Left colon (tissue), 2 donors: Measurements from ENCODE around the gene EPM2A. TPM values are rescaled to one million over a fixed set of nuclear protein-coding genes. Genes with fewer than 3 reads are reported as not detected.
"Not testable (repeated sequence)": the region's sequence is repeated elsewhere in the genome, so short reads cannot be mapped to it uniquely, and the experiment has no call there.

Experiments
- ATAC-seq: fragments of 200-7000 bp; cut with Tn5 transposase; one replicate; pipeline ENCODE4 v1.9.1; 2020; ENCODE audit warnings: mild to moderate bottlenecking, moderate library complexity
- DNase-seq, 2 donors: peaks; one replicate each; pipeline ENCODE4 v3.0.0-alpha.2; 2020
- intact Hi-C, 2 donors: fragments of 100-400 bp; cut with DNase I in 1 of 2; cut with micrococcal nuclease in 1 of 2; formaldehyde crosslinking; loops; one replicate each; pipeline versions ENCODE4 v1.11.2 to v1.14.0; 2022; cut with DNase I, micrococcal nuclease
- long read RNA-seq: library from polyadenylated mRNA; unstranded; transcript quantifications from one replicate; pipeline ENCODE4 v2.0.0, GENCODE V29; 2021
- total RNA-seq, 2 donors: library from RNA; stranded (reverse); fragmentation: NEBNext Ultra II Directional; extraction: Animal tissue kit (Norgen Biotek cat#: 25700); gene quantifications; one replicate each; pipeline ENCODE4 v1.2.1, GENCODE V29; 2021
- donor health status: DM: no; HTN: no; CAD: no.
- donor health status: DM: yes; HTN: yes; CAD: no.

The EPM2A gene
- total RNA-seq, result 1 to 10 TPM; 4.3 to 7.6 TPM
- long read RNA-seq, partial matches to known transcripts, result 0 of 3 reads
- long read RNA-seq, other reads (novel, unspliced or antisense), result 1 of 3 reads

GRCh38 chr6:145735356-145736165, at the start of gene EPM2A:
Gene EPM2A (minus strand): TSS chr6:145735520. CDS start chr6:145735498, 22 bp downstream.
- DNase-seq, result peak; percentile 85 to 89
- intact Hi-C loops, result loop anchor here in 1 of 2 donors (5.0 to 10.0 kb wide), 2 partner anchors 82 to 149 kb away; no protein-coding TSS in a partner anchor
- ATAC-seq, result peak; percentile 79

- no peak for ATAC-seq
- DNase-seq, result no peak
- intact Hi-C loops, result no loop called here
Measured at GRCh38 chr6:145784683-145785082, 49.4 kb upstream of the EPM2A start.

GRCh38 chr6:145783796-145784195, 48.5 kb upstream of the EPM2A start:
- intact Hi-C loops, result no loop called here
- ATAC-seq (no peak), DNase-seq (no peak)

GRCh38 chr6:145772846-145773245, 37.5 kb upstream of the EPM2A start:
- DNase-seq (no peak), ATAC-seq (no peak)
- intact Hi-C loops, result no loop called here

- no peak for ATAC-seq
- no peak for DNase-seq
- intact Hi-C loops, result no loop called here
Measured at GRCh38 chr6:145765449-145765848, 30.1 kb upstream of the EPM2A start.

- intact Hi-C loops, result no loop called here
- ATAC-seq (no peak), DNase-seq (no peak)
Measured at GRCh38 chr6:145763742-145764141, 28.4 kb upstream of the EPM2A start.

- no peak for ATAC-seq
- no peak for DNase-seq
- intact Hi-C loops, result no loop called here
Measured at GRCh38 chr6:145761584-145761983, 26.3 kb upstream of the EPM2A start.

- ATAC-seq, result no peak
- DNase-seq, result no peak
- intact Hi-C loops, result loop anchor here in 1 of 2 donors (10.0 kb wide), 1 partner anchor 47 kb away; no protein-coding TSS in a partner anchor
Measured at GRCh38 chr6:145758113-145758512, 22.8 kb upstream of the EPM2A start.

- intact Hi-C loops, result loop anchor here in 1 of 2 donors (10.0 kb wide), 1 partner anchor 49 kb away; no protein-coding TSS in a partner anchor
- ATAC-seq (no peak), DNase-seq (no peak)
Measured at GRCh38 chr6:145756170-145756662, 20.9 kb upstream of the EPM2A start.

- intact Hi-C loops, result loop anchor here in 1 of 2 donors (10.0 kb wide), 1 partner anchor 49 kb away; no protein-coding TSS in a partner anchor
- no peak for ATAC-seq
- no peak for DNase-seq
Measured at GRCh38 chr6:145755682-145756081, 20.4 kb upstream of the EPM2A start.

- ATAC-seq (no peak), DNase-seq (no peak)
- intact Hi-C loops, result loop anchor here in 1 of 2 donors (10.0 kb wide), 1 partner anchor 52 kb away; no protein-coding TSS in a partner anchor
Measured at GRCh38 chr6:145752638-145753037, 17.3 kb upstream of the EPM2A start.

GRCh38 chr6:145749632-145750031, 14.3 kb upstream of the EPM2A start:
- DNase-seq (no peak), ATAC-seq (peak; percentile 68)
- intact Hi-C loops, result loop anchor here in 1 of 2 donors (10.0 kb wide), 1 partner anchor 55 kb away; no protein-coding TSS in a partner anchor

GRCh38 chr6:145745861-145746260, 10.5 kb upstream of the EPM2A start:
- intact Hi-C loops, result no loop called here
- ATAC-seq (no peak), DNase-seq (no peak)

- intact Hi-C loops, result no loop called here
Measured at GRCh38 chr6:145744619-145745018, 9.3 kb upstream of the EPM2A start.

GRCh38 chr6:145743332-145743731, 8.0 kb upstream of the EPM2A start:
- no peak for ATAC-seq
- intact Hi-C loops, result no loop called here

More at GRCh38 chr6:145744619-145745018, 9.3 kb upstream of the EPM2A start:
- DNase-seq (no peak), ATAC-seq (no peak)

GRCh38 chr6:145742472-145742871, 7.2 kb upstream of the EPM2A start:
- intact Hi-C loops, ATAC-seq, DNase-seq: not testable (repeated sequence)

More at GRCh38 chr6:145743332-145743731, 8.0 kb upstream of the EPM2A start:
- DNase-seq, result no peak

- ATAC-seq, DNase-seq: not testable (repeated sequence)
- intact Hi-C loops, result loop anchor here in 1 of 2 donors (5.0 to 10.0 kb wide), 2 partner anchors 78 to 145 kb away; no protein-coding TSS in a partner anchor
Measured at GRCh38 chr6:145739685-145740084, 4.4 kb upstream of the EPM2A start.

GRCh38 chr6:145738265-145738664, 2.9 kb upstream of the EPM2A start:
- DNase-seq (no peak), ATAC-seq (no peak)
- intact Hi-C loops, result loop anchor here in 1 of 2 donors (5.0 to 10.0 kb wide), 2 partner anchors 79 to 147 kb away; no protein-coding TSS in a partner anchor

- ATAC-seq, result no peak
- no peak for DNase-seq
- intact Hi-C loops, result loop anchor here in 1 of 2 donors (5.0 to 10.0 kb wide), 2 partner anchors 81 to 148 kb away; no protein-coding TSS in a partner anchor
Measured at GRCh38 chr6:145736661-145737144, 1.4 kb upstream of the EPM2A start.
